SK-N-SH (cell line): Measurements from ENCODE around the gene JPH2.

Experiments
- CTCF ChIP-seq: fragments of 200-600 bp; sonication (generic); IDR thresholded peaks from 2 replicates; pipeline ENCODE4 v1.6.1; 2017; ENCODE audit warnings: antibody characterized with exemption, mild to moderate bottlenecking, moderate library complexity
- FOXJ3 ChIP-seq: sonication (generic); formaldehyde crosslinking; IDR thresholded peaks from 2 replicates; pipeline ENCODE4 v1.5.1; 2020; ENCODE audit warnings: mild to moderate bottlenecking, missing genetic modification reagents
- FOXM1 ChIP-seq: IDR thresholded peaks from 2 replicates; pipeline ENCODE4 v1.4.0; 2012; ENCODE audit warnings: low read depth, mild to moderate bottlenecking
- GABPA ChIP-seq: IDR thresholded peaks from 2 replicates; pipeline ENCODE4 v1.4.0; 2012; ENCODE audit warnings: low read depth, mild to moderate bottlenecking
- GATA2 ChIP-seq: sonication (generic); formaldehyde crosslinking; IDR thresholded peaks from 2 replicates; pipeline ENCODE4 v1.5.0; 2020; ENCODE audit warnings: mild to moderate bottlenecking, missing genetic modification reagents
- NRF1 ChIP-seq: IDR thresholded peaks from 2 replicates; pipeline ENCODE4 v1.6.1; 2012; ENCODE audit warnings: low read depth, mild to moderate bottlenecking, low read length
- RAD21 ChIP-seq: IDR thresholded peaks from 2 replicates; pipeline ENCODE4 v1.6.1; 2012; ENCODE audit warnings: mild to moderate bottlenecking, low read length
- REST ChIP-seq: IDR thresholded peaks from 2 replicates; pipeline ENCODE4 v1.6.1; 2012; ENCODE audit warnings: mild to moderate bottlenecking, low read depth, low read length, moderate library complexity
- SIN3A ChIP-seq: IDR thresholded peaks from 2 replicates; pipeline ENCODE4 v1.6.1; 2012; ENCODE audit warnings: low read depth, mild to moderate bottlenecking, low read length, moderate library complexity, borderline replicate concordance
- TAF1 ChIP-seq: IDR thresholded peaks from 2 replicates; pipeline ENCODE4 v1.6.1; 2012; ENCODE audit warnings: low read depth, mild to moderate bottlenecking, low read length, moderate library complexity, borderline replicate concordance
- TCF12 ChIP-seq: IDR thresholded peaks from 2 replicates; pipeline ENCODE4 v1.4.0; 2012
- TEAD4 ChIP-seq: IDR thresholded peaks from 2 replicates; pipeline ENCODE4 v1.4.0; 2012; ENCODE audit warnings: mild to moderate bottlenecking, borderline replicate concordance; ENCODE audit not compliant: insufficient read depth
- YY1 ChIP-seq: IDR thresholded peaks from 2 replicates; pipeline ENCODE4 v1.4.0; 2012; ENCODE audit warnings: low read depth, mild to moderate bottlenecking
- ZBTB33 ChIP-seq: IDR thresholded peaks from 2 replicates; pipeline ENCODE4 v1.4.0; 2012; ENCODE audit warnings: low read depth, borderline replicate concordance

GRCh38 chr20:44112889-44113617, 73.9 kb downstream of the JPH2 start:
- TF ChIP-seq RAD21 (no peak), YY1 (no peak), GATA2 (CRISPR knock-in tag) (no peak), CTCF (no peak), TCF12 (no peak), GABPA (no peak), TAF1 (no peak), TEAD4 (no peak), NRF1 (no peak), FOXJ3 (CRISPR knock-in tag) (no peak), REST (no peak), FOXM1 (no peak), SIN3A (no peak), ZBTB33 (no peak)
